GM19328 (cell line): ENCODE data around the gene RPS6KL1.
"Not testable (repeated sequence)": the region's sequence is repeated elsewhere in the genome, so short reads cannot be mapped to it uniquely, and the experiment has no call there.

Experiments used
- ATAC-seq: cut with Tn5 transposase; IDR thresholded peaks from one replicate; pipeline ENCODE4 v1.9.1; 2021; ENCODE audit warnings: mild to moderate bottlenecking, moderate library complexity; ENCODE audit not compliant: unreplicated experiment

RPS6KL1 gene

DNA sequence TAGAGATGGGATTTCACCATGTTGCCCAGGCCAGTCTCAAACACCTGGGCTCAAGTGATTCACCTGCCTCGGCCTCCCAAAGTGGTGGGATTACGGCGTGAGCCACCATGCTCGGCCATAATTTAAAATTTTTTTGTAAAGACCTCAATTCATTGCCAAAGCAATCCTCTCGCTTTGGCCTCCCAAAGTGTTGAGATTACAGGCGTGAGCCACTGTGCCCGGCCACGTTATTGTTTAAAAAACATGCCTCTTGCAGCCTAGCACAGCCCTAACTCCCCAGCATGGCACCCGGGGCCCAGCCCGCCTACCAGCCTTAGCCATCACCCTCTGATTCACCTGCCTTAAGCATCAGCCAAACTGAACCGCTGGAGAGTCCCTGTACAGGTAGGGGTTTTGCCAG is 13.1 kb upstream of the RPS6KL1 start:
- no peak for ATAC-seq

DNA sequence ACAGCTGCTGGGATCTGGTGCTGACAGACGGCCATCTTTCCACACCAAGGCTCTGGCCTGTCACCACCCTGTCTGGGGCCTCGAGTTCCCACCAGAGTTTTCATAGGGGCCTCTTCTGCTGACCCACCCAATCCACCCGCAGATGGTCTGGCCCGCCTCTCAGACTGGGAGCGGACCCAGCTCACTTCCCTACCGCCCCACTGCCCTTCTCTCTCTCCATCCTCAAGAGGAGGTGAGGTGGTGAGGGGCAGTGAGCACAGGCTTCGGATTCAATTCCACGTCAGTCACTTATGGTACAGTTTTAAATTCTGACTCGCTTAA is 12.3 kb upstream of the RPS6KL1 start:
- no peak for ATAC-seq

DNA sequence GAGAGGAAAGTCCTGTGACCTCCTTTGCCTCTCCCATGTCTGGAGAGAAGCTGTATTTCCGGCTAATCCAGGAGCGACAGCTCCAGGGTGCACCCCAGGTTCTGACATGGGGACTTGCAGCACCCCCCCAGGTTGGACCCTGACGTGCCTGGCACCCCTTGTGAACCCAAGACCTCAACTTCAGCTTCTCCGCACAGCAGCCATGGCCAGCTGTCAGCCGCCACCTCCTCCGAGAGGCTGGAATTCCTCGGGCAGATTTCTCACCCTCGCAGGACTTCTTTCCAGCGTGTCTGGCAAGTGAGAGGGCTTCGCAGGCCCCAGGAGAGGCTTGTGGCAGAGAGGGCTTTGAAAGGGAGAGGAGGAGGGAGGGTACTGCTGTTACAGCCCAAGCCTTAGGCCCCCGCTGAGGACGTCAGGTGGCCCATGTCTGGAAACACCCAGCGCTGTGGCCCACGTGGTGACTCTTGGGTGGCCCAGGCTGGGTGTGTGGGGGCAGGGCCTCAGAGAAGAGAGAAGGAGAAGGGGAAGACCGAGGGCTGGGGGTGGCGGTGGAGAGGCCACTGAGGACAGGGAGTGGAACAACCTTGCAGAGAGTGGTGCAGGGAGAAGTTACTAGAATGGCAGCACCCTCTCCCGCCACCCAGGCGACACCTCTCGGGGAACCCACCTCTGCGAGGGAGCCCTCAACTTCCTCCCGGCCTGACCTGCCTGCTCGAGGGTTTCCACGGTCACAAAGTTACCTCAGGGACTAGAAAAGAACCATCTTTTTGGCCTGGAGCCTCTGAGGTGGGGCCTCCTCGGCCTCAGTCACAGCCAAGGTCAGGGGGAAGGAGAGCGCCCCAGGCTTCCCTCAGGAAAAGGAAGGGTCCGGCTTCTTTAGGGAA is 11.7 kb upstream of the RPS6KL1 start:
- no peak for ATAC-seq

DNA sequence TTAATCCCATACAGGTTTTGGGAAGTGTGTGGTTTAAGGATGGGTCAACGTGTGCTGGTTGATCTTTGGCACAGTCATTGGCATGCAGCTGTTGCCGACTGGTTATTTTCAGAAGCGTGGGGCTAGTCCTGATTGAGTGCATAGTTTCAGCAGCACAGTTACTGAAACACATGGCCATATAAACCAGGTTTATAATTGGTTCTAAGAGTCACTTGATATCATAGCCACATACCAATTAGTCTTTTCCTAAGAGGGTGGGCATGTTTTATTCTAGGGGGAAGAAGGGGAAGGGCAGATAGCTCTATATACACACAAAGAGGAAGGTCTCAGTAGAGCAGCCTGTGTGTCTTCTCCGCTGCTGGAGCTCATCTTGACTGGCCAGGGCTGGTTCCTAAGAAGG is 11.0 kb upstream of the RPS6KL1 start:
- ATAC-seq = no peak

DNA sequence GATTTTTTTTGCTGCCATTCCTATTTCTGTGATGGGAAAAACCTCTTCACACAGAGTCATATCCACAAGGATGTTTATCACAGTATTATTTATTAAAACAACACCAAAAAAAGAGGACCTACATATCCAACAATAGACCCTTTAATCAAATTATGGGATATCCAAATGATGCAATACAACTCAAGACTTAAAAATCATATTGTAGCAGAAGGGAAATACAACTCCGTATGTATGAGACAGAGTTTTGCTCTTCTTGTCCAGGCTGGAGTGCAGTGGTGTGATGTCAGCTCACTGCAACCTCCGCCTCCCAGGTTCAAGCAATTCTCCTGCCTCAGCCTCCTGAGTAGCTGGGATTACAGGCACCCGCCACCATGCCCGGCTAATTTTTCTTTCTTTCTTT is 9.9 kb upstream of the RPS6KL1 start:
- ATAC-seq = not testable (repeated sequence)

DNA sequence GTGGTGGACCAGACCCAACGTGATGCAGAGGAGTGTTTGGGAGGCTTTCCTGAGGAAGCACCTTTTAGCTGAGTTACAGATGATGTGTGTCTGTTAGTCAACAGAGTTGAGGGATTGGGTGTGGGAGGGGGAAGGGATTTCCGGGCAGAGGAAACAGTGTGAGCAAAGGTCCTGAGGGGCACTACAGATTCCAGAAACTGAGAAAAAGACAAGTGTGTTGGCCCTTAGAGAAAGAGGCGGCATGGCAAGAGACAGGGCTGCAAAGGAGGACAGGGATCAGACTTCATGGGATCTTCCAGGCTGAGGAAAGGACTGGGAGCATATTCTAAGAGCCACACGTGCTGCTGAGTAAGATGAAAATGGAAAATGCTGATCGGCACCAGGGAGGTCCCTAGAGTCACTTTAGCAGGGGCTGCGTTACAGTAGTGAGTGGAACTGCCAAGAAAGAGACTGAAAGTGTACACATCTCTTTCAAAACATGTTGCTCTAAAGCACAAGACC is 9.4 kb upstream of the RPS6KL1 start:
- ATAC-seq = no peak

DNA sequence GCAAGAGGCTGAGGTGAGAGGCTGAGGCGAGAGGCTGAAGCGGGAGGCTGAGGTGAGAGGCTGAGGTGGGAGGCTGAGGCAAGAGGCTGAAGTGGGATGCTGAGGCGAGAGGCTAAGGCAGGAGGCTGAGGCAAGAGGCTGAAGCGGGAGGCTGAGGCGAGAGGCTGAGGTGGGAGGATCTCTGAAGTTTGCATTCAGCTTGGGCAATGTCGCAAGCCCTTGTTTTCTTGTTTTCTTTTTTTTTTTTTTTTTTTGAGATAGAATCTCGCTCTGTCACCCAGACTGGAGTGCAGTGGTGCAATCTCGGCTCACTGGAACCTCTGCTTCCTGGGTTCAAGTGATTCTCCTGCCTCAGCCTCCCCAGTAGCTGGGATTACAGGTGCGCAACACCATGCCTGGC is 8.7 kb upstream of the RPS6KL1 start:
- ATAC-seq = not testable (repeated sequence)

DNA sequence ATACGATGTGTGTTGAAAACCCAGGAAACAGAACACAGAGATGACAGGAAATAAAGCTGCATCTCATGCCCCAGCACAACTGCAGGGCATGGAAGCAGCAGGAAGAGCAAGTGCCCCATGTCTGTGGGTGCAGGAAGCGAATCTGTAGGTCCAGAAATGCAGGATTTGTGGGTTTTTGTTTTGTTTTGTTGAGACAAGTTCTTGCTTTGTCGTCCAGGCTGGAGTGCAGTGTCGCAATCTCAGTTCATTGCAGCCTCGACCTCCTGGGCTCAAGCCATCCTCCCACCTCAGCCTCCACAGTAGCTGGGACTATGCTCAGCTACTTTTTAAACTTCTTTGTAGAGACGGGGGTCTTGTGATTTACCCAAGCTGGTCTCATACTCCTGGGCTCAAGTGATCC is 6.2 kb upstream of the RPS6KL1 start:
- no peak for ATAC-seq

DNA sequence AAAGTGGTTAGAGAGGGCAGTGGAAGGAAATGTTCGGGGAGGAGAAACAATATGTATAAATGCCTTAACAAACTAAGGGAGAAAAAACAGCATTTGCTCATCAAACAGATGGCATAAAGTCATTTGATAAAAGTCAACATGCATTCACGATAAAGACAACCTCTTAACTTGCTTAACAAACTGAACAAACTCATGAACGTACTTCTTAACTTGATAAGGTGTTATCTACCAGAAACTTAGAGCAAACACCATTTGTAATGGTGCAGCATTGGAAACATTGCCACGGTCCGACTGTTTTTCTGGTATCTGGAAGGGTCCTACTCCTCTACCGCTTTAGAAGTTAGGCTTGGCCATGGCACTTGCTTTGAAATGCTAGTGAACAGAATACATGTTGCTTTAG is 4.2 kb upstream of the RPS6KL1 start:
- ATAC-seq = no peak

DNA sequence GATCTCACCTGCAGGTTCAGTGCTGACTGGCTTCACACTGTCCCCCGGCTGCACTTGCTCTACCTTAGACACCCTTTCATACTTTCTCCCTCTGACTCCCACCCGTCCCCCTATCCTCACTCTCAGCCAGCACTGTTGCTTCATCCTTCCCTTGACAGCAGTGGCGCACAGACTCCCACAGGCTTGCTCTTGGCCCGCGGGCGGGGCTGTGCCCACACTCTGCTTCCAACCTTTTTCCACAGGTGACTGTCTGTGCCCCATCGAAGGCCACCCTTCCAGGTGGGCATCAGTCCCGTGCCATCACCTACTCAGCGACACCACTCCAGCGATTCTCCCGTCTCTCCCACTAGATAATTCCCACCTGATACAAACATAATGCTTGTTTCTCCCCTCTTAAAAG is 1.0 kb upstream of the RPS6KL1 start:
- ATAC-seq = no peak

DNA sequence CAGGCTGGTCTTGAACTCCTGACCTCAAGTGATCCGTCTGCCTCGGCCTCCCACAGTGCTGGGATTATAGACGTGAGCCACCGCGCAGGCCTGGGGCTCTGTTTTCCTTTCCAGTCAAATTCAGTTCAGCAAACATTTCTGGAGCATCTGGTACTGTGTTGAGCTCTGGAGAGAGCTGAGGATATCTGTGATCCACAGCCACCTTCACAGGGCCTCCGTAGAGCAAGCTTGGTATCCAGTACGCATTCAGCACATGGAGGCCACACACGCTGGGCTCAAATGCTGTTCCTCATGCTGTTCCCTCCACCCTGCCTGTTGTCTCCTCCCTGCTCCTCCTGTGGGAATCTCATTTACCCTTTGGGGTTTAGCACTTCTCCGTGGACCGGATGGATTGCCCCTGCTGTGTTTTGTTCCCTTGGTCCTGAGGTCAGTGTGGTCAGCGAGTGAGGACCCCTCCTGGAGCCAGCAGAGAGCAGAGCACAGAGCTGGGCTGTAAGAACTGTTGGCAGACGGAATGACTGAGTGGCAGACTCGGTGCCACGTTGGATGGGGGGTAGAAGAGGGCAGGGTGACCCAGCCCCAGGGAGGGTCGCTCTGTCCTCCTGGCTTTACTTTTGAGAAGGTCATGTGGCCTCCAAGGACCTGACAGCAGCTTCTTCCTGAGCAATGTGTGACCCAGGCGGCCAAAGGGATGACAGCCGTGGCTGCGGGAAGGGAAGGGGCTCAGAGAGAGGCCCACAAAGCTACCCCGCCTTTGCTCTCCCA is 891 bp downstream of the RPS6KL1 start:
- no peak for ATAC-seq

DNA sequence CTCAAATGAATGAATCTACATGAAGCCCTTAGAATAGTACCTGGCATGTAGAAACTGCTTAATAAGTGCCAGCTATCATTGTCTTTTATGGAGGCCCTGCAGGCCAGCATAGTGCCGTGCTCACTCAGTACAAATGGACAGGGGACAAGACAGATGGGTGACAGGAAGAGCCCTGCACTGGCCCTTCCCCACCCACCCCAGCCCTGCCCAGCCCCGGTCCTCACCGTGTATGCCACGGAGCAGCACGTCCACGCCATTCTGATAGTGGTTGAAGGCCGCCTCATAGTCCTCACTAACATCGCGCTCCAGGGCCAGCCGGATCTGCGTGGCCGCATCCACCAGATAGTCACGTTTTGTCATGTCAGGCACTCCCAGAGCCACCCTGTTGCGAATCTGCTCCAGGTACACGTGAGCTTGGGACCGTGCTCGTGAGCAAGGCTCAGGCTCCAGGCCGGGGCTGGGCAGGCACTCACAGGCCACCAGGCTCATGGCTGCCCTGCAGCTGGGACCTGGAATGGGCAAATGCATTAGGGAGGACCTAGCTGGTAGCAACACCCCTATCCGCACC is 1.9 kb downstream of the RPS6KL1 start:
- ATAC-seq = no peak

DNA sequence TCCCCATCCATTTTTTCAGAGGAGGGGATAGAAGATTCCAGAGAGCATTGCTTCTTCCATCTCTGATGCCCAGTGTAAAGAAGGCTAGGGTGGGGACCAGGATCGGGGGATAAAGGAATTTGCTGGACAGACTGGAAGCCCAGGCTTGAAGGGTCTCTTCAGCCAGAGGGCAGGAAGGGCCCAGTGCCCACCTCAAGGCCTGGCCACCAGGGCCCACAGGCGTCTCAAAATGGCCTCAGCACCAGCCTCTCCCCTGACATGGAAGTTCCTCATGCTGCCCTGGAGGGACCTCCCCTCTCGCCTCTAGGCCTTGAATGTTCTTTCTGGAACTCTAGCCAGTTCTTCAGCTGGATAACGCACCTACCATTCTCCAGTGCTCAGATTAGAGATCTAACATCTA is 2.8 kb downstream of the RPS6KL1 start:
- no peak for ATAC-seq

DNA sequence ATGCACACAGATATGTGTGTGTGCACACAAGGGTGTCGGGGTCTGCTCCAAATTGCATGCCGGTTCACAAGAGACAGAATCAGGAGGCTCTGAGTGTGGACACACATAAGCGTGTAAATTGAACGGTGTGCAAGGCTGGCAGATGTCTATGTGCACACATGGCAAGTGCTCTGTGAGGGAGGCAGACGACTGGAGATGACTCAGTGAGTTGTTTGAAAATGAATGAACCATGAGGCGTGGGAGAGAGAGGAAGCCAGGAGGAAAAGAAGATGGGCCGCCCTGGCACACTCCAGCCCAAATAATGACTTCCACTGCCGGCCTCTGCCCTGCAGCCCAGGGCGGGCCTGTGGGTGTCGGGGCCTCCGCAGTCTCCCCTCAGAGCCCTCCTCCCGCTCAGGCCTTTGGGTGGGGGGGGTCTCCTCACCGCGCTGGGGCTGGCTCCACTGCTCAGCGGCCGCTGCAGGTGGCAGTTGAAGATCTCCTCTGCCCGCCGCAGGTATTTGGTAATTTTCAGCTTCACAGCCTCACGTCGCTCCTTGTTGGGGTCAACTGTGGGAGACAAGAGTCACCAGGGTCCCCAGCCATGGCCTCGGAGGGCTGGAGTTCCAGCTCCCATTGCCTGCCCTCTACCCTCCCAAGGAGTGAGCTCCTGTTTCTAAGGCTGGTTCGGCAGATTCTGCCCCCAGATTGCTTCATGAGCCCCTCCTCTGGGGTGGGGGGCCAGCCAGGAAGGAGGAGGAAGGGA is 3.5 kb downstream of the RPS6KL1 start:
- no peak for ATAC-seq

DNA sequence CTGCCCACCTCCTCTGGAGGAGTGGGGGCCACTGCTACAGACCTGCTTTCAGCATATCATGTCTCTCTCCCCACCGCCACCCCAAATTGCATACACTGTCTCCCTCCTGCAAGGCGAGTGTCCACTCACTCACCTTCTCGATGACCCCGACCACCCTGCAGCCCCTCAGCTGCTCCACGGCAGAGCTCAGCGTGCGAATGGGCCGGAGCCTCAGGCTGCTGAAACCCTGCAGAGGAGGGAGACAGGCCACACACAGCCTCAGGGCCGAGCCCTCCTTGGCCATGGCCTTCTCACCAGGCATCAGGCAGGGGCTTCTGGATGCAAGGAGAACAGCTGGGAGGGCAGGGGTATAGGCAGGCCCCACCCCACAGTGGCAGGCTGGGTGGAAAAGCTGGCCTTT is 4.7 kb downstream of the RPS6KL1 start:
- ATAC-seq = no peak

DNA sequence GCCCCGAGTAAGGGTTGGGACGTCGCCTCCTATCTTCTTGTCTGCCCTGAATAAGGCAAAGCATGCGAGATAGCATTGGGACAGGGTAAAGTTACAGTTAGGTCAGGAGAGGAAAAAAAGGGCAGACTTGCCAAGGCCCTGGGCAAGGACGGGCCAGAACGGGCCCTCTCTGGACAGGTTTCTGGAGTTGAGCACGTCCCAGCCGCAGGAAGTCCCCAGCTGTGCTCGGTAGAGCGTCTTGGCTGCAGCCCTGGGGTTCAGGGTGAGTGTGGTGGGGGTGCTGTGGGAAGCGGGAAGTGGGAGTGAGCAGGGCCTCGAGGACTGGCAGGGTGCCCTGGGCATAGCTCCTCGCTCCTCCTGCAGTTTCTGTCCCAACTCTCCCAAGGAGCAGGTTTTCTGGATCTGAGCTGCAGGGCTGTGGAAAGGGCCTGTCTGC is 5.4 kb downstream of the RPS6KL1 start:
- ATAC-seq = no peak

DNA sequence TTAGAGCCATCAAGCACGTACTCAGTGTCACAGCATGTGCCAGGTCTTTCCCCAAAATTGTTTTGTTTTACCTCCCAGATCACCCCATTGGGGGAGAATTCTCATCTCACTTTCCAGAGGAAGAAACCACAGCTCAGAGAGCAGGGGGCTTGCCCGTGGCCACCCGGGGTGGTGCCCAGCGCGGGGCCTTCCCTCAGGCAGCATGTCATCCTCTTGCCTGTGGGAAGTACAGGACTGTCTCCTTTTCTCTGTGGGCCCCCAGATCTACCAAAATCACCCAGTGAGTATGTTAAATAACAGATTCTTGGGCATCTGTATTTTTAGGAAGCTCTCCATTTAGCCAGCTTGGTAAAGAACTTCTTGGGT is 5.9 kb downstream of the RPS6KL1 start:
- ATAC-seq = no peak

DNA sequence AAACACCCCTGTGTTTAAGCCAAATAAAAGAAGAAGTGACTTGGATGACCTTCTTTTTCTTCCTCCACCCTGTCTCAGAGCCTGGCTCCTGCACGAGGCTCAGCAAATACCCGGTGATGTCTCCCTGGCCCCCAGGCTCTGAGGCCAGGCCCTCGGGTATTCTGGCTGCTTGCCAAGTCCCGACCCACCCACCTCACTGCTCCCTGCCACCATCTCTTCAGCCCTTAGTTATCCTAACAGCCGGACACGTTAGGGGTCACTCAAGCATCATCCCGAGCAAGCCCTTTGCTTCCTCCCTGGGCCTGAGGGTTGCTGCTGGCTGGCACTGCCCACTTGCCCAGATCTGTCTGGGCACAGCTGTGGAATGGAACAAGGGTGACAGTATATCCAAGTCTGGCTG is 7.2 kb downstream of the RPS6KL1 start:
- no peak for ATAC-seq

DNA sequence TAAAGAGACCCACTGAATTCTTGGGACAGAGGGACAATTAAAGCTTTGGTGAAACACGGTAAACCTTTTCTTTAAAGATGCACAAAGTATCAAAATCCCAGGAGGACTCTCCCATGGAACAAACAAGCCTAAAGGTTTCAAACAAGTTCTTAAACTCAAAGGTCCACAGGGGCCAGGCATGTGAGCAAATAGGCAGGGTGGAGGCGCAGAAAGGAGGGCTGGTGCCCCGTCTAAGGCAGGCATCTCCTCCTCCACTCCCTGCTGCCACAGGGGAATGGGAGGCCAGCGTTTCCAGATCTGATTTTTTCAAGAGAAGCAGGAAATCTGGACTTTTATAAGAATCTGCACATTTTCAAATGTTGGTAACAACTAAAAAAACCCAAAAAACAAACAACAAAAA is 7.6 kb downstream of the RPS6KL1 start:
- ATAC-seq = no peak

DNA sequence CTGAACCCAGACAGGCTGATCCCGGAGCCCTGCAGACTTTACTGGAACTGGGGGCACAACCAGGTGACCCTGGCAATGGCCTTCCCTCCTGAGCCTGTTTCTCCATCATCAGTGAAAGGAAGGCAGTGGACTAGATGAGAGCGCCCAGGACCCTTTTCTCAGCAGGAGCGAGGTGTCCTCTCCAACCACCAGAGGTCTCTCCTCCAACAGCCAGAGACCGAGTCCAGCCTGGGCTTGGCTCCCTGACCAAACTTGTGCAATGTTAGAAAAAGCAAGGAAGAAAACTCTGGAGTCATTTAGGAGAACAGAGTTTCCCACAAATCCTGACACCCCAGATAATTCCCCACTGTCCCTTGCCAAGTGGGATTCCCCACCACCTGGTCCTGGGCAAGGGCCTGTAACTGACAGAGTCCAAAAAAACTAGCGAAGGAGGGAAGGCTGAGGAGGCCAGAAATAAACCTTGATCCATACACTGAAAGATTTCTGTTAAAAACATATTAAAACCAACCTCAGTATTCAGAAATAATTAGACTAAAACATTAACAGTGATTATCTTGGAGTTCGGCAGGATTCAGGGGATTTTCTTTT is 9.0 kb downstream of the RPS6KL1 start:
- ATAC-seq = no peak

DNA sequence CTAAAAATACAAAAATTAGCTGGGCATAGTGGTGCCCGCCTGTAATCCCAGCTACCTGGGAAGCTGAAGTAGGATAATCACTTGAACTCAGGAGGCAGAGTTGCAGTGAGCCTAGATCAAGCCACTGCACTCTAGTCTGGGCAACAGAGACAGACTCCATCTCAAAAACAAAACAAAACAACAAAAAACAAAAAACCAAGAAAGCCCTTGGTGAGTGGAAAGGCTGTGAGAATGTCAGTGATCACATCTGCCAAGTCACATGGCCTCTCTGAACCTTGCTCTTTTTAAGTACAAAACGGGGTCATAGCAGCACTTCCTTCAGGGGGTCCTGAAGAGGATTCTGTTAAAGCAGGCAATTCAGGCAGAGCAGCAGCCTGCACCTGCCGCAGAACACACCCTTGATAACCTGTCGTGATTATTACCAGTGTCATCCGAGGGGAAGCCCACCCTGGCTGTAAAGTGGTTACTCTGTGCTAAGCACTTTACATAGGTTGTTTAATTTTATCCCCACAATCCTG is 9.6 kb downstream of the RPS6KL1 start:
- no peak for ATAC-seq
